Measurements from ENCODE around the gene FOXP1. TPM values are rescaled to one million over a fixed set of nuclear protein-coding genes. Genes with fewer than 3 reads are reported as not detected.

Gene FOXP1
- total RNA-seq, 4 donors from 2014 or later = 181 to 225 (median 205) TPM

DNA sequence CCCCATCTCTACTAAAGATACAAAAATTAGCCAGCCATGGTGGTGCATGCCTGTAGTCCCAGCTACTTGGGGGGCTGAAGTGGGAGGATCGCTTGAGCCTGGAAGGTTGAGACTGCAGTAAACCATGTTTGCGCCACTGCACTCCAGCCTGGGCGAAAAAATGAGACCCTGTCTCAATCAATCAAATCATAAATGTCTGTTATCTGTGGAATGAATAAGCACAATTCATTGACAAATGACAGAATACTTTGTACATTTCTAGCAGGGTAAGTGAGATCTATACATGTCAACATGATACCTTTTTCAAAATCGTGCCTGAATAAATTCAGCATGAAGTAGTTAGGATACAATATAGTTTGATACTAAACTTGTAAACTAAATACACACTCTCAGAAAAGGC is 181.2 kb downstream of the FOXP1 start:
- no peaks in the 10 kb centered on the region for H3K9me3 ChIP-seq
- TF ChIP-seq POLR2A (IDR thresholded peaks at IDR 0.05; ENCODE audit: low read depth) (no peak), EP300 (IDR thresholded peaks at IDR 0.05) (no peak)
- TF ChIP-seq, protein P1, sequence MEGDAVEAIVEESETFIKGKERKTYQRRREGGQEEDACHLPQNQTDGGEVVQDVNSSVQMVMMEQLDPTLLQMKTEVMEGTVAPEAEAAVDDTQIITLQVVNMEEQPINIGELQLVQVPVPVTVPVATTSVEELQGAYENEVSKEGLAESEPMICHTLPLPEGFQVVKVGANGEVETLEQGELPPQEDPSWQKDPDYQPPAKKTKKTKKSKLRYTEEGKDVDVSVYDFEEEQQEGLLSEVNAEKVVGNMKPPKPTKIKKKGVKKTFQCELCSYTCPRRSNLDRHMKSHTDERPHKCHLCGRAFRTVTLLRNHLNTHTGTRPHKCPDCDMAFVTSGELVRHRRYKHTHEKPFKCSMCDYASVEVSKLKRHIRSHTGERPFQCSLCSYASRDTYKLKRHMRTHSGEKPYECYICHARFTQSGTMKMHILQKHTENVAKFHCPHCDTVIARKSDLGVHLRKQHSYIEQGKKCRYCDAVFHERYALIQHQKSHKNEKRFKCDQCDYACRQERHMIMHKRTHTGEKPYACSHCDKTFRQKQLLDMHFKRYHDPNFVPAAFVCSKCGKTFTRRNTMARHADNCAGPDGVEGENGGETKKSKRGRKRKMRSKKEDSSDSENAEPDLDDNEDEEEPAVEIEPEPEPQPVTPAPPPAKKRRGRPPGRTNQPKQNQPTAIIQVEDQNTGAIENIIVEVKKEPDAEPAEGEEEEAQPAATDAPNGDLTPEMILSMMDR (IDR thresholded peaks at IDR 0.05) = no peak
- H3K36me3 ChIP-seq = no peaks in the 10 kb centered on the region
- H3K27ac ChIP-seq (replicated peaks in 1 of 4) = no peak overlapping the region
- intact Hi-C loops (cut with DNase I) = no loop called here
- H3K4me3 ChIP-seq = no peak overlapping the region
- H3K27me3 ChIP-seq = no peaks in the 10 kb centered on the region
- H3K4me1 ChIP-seq = peaks cover 6 to 32% (median 25%) of the 10 kb centered on the region in 4 donors
- WGBS = 95% methylated on average over 4 of the region's 4 CpGs
- no peak for DNase-seq (ENCODE audit: extremely low spot score)

DNA sequence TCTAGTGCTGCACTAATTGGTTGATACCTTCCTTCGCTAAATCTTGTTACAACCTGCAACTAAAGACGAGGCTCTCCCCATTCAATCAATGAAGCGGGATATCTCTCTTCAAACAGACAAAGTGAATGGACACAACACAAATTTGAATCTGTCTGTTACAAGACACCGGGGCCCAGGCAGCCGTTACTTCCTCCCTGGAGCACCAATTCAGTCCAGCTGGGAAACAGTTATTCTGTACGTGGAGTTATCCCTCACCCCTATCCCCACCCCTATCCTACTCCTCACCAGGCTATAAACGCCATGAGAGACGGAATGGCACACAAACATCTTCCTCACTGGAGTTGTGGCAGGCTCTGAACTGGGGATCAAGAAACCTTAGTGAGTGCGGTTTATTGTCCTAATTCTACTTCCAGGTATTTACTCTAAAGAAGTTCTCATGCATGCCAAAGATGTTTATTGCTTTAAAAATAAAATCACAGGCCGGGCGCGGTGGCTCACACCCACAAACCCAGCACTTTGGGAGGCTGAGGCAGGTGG is 181.8 kb downstream of the FOXP1 start:
- no peak overlapping the region for H3K27ac ChIP-seq (replicated peaks in 1 of 4)
- peaks cover 8 to 34% (median 27%) of the 10 kb centered on the region in 4 donors for H3K4me1 ChIP-seq
- no peak for DNase-seq (ENCODE audit: extremely low spot score)
- no peak for TF ChIP-seq POLR2A (IDR thresholded peaks at IDR 0.05; ENCODE audit: low read depth)
- TF ChIP-seq POLR2AphosphoS5 (IDR thresholded peaks at IDR 0.05) = no peak
- no peak for TF ChIP-seq EP300 (IDR thresholded peaks at IDR 0.05)
- TF ChIP-seq, protein P1 (IDR thresholded peaks at IDR 0.05) = no peak
- H3K36me3 ChIP-seq = no peaks in the 10 kb centered on the region
- H3K9me3 ChIP-seq = no peaks in the 10 kb centered on the region
- intact Hi-C loops (cut with DNase I) = no loop called here
- 91% methylated on average over 12 of the region's 12 CpGs for WGBS
- no peaks in the 10 kb centered on the region for H3K27me3 ChIP-seq
- H3K4me3 ChIP-seq = no peak overlapping the region

DNA sequence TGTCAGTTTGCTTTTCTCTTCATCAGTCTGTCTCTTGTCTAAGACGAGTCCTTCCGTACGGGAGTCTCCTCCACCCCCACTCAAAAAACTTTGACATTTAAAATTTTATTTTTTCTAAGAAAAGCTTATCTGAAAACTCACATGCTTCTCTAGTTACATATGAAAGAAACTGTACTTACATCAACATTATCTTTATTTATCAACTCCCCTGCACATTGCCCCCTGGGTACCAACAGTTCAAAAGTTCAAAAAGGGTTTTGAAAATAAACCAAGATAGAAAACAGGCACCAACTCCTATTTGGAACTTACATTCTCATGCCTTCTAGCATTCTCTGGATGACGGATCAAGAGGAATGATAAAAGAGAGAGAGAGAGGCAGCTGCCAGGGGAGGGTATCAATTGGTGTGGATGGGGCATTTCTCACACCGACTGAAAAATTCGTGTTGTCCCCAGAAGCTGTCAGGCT is 182.5 kb downstream of the FOXP1 start:
- WGBS = 76% methylated on average over 6 of the region's 6 CpGs
- TF ChIP-seq POLR2A (IDR thresholded peaks at IDR 0.05; ENCODE audit: low read depth) (no peak), EP300 (IDR thresholded peaks at IDR 0.05) (no peak), POLR2AphosphoS5 (IDR thresholded peaks at IDR 0.05) (no peak)
- TF ChIP-seq, protein P1 (IDR thresholded peaks at IDR 0.05) = no peak
- no peaks in the 10 kb centered on the region for H3K36me3 ChIP-seq
- H3K27me3 ChIP-seq = no peaks in the 10 kb centered on the region
- no peak overlapping the region for H3K4me3 ChIP-seq
- peaks cover 11 to 40% (median 34%) of the 10 kb centered on the region in 4 donors for H3K4me1 ChIP-seq
- DNase-seq (ENCODE audit: extremely low spot score) = no peak
- H3K9me3 ChIP-seq = no peaks in the 10 kb centered on the region
- H3K27ac ChIP-seq (replicated peaks in 1 of 4) = no peak overlapping the region
- intact Hi-C loops (cut with DNase I) = no loop called here

DNA sequence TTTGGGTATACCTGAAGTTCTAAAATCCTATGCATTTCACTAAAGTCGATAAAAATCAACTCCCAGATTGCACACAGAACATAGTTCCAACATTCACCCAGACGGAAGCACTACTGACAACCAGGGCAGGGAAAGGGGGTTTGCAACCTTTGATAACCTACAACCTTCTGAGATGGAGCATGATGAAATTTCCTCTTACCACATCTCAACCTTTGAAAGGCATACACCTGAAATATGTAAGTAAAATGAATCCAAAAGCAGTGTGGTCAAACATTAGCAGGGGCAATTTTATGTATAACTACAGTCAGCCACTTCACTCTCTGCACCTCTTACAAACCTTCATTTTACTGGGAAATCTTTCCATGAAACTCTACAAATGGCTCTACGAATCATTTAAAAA is 184.1 kb downstream of the FOXP1 start:
- TF ChIP-seq, protein P1 (IDR thresholded peaks at IDR 0.05) = no peak
- TF ChIP-seq EP300 (IDR thresholded peaks at IDR 0.05) = no peak
- no peak for TF ChIP-seq POLR2A (IDR thresholded peaks at IDR 0.05; ENCODE audit: low read depth)
- TF ChIP-seq POLR2AphosphoS5 (IDR thresholded peaks at IDR 0.05) = no peak
- WGBS = 93% methylated on average over 3 of the region's 3 CpGs
- Histone ChIP-seq H3K27me3 (no peaks in the 10 kb centered on the region), H3K4me1 (peaks cover 11 to 50% (median 41%) of the 10 kb centered on the region in 4 donors), H3K9me3 (no peaks in the 10 kb centered on the region), H3K36me3 (no peaks in the 10 kb centered on the region), H3K27ac (replicated peaks in 1 of 4) (no peak overlapping the region), H3K4me3 (no peak overlapping the region)
- DNase-seq (ENCODE audit: extremely low spot score) = no peak
- intact Hi-C loops (cut with DNase I) = no loop called here

Data from esophagus muscularis mucosa (tissue), 4 donors.